K562 (cell line): ENCODE results near the gene C21orf58. TPM values are rescaled to one million over a fixed set of nuclear protein-coding genes. Genes with fewer than 3 reads are reported as not detected.

Experiments
- CCAR2 ChIP-seq: fragments of 200-400 bp; formaldehyde crosslinking; IDR thresholded peaks from 2 replicates; pipeline ENCODE4 v1.6.1; 2017; ENCODE audit warnings: mild to moderate bottlenecking, low read depth, low read length
- CGGBP1 ChIP-seq: fragments of 250-450 bp; sonication (Bioruptor Pico); IDR thresholded peaks from 2 replicates; pipeline ENCODE4 v1.9.0; 2021; ENCODE audit warnings: mild to moderate bottlenecking
- CHD7 ChIP-seq: fragments of 200-600 bp; sonication (generic); IDR thresholded peaks from one replicate; pipeline ENCODE4 v1.6.1; 2012; ENCODE audit warnings: mild to moderate bottlenecking, low read depth, low read length, inconsistent platforms
- CREBBP ChIP-seq: IDR thresholded peaks from one replicate; pipeline ENCODE4 v1.6.1; 2012; ENCODE audit warnings: low read depth, mild to moderate bottlenecking, control low read depth, inconsistent platforms, low read length
- DIDO1 ChIP-seq: fragments of 450-650 bp; IDR thresholded peaks from 2 replicates; pipeline ENCODE4 v1.6.1; 2016; ENCODE audit warnings: low read depth, missing biosample characterization, missing genetic modification characterization
- E2F3 ChIP-seq: fragments of 250-450 bp; sonication (Bioruptor Pico); IDR thresholded peaks from 2 replicates; pipeline ENCODE4 v1.4.0; 2020; ENCODE audit warnings: mild to moderate bottlenecking
- HCFC1 ChIP-seq: IDR thresholded peaks from 2 replicates; pipeline ENCODE4 v1.6.1; 2012; ENCODE audit warnings: low read depth, low read length, improper control_type of control experiment
- ILK ChIP-seq: fragments of 450-650 bp; IDR thresholded peaks from 2 replicates; pipeline ENCODE4 v1.6.1; 2016; ENCODE audit warnings: missing genetic modification characterization, low read depth, mild to moderate bottlenecking, missing compliant biosample characterization, moderate library complexity, borderline replicate concordance
- MAFK ChIP-seq: IDR thresholded peaks from 2 replicates; pipeline ENCODE4 v1.6.1; 2011; ENCODE audit warnings: low read length, improper control_type of control experiment
- PRPF4 ChIP-seq: fragments of 200-400 bp; formaldehyde crosslinking; IDR thresholded peaks from one replicate; pipeline ENCODE4 v1.6.1; 2017; ENCODE audit warnings: low read length, low read depth, mild to moderate bottlenecking; ENCODE audit not compliant: insufficient read depth, poor library complexity, severe bottlenecking
- PTBP1 ChIP-seq: fragments of 200-400 bp; formaldehyde crosslinking; IDR thresholded peaks from 2 replicates; pipeline ENCODE4 v1.6.1; 2017; ENCODE audit warnings: low read depth, low read length
- RBFOX2 ChIP-seq: fragments of 200-400 bp; formaldehyde crosslinking; IDR thresholded peaks from 2 replicates; pipeline ENCODE4 v1.6.1; 2017; ENCODE audit warnings: low read depth, mild to moderate bottlenecking, low read length, moderate library complexity
- SRSF1 ChIP-seq: fragments of 200-400 bp; formaldehyde crosslinking; IDR thresholded peaks from 2 replicates; pipeline ENCODE4 v1.6.1; 2017; ENCODE audit warnings: mild to moderate bottlenecking, low read depth, low read length, moderate library complexity
- ZC3H11A ChIP-seq: IDR thresholded peaks from 2 replicates; pipeline ENCODE4 v1.6.1; 2012; ENCODE audit warnings: low read depth, low read length, improper control_type of control experiment
- ZFPM2 ChIP-seq: fragments of 250-450 bp; sonication (Bioruptor Pico); IDR thresholded peaks from 2 replicates; pipeline ENCODE4 v1.5.1; 2022; ENCODE audit warnings: mild to moderate bottlenecking
- ZNF24 ChIP-seq: fragments of 450-650 bp; IDR thresholded peaks from 2 replicates; pipeline ENCODE4 v1.6.1; 2016
- ZNF512 ChIP-seq: IDR thresholded peaks from 2 replicates; pipeline ENCODE4 v1.6.1; 2016; ENCODE audit warnings: missing genetic modification characterization, missing compliant biosample characterization
- polyA plus RNA-seq, 8 experiments: library from polyadenylated mRNA; depleted of rRNA in 4 of 8; stranded (reverse) in 5 of 8; unstranded in 3 of 8; fragments of >200 nt; fragmentation: Nextera tagmentation in 2 of 8; fragmentation: Illumina TruSeq in 1 of 8; extraction: Ambion mirVana in 2 of 8; extraction: Trizol in 1 of 8; gene quantifications; 2 replicates each; pipeline versions ENCODE4 v1.2.1 to v1.2.3, GENCODE V29; 2011 to 2014; ENCODE audit warnings: inconsistent platforms in 1 of 8, missing spikeins in 1 of 8
- total RNA-seq, 7 experiments: library from RNA; depleted of rRNA in 6 of 7; stranded (reverse); fragments of >200 nt in 6 of 7; fragmentation: Illumina TruSeq in 2 of 7; extraction: Trizol in 2 of 7; gene quantifications; 2 replicates each; pipeline versions ENCODE4 v1.2.1 to v1.2.3, GENCODE V29; 2011 to 2021; ENCODE audit warnings: low replicate concordance in 1 of 7

C21orf58 gene
- total and polyA plus RNA-seq, 9 of the 15 experiments (the other 6 are each of a cell fraction or from before 2014, with no cell fraction given), result 1.2 to 30.5 (median 12.4) TPM

GRCh38 chr21:46294647-46295176 lies 29.0 kb downstream of the C21orf58 start (continued):
- no peak for TF ChIP-seq CGGBP1 (CRISPR knock-in tag)
- TF ChIP-seq CREBBP, result no peak
- TF ChIP-seq ZNF512, result no peak
- TF ChIP-seq PTBP1, result no peak
- TF ChIP-seq MAFK, result no peak
- peak; percentile 57 for TF ChIP-seq RBFOX2
- TF ChIP-seq CCAR2, result no peak
- TF ChIP-seq E2F3 (CRISPR knock-in tag), result no peak
- TF ChIP-seq SRSF1, result no peak
- no peak for TF ChIP-seq DIDO1 (tag)
- TF ChIP-seq ILK (tag), result no peak
- TF ChIP-seq CHD7, result no peak
- no peak for TF ChIP-seq PRPF4
- TF ChIP-seq ZNF24, result no peak
- no peak for TF ChIP-seq ZC3H11A
- no peak for TF ChIP-seq ZFPM2 (CRISPR knock-in tag)
- no peak for TF ChIP-seq HCFC1
